ENCODE measurements around the gene TRIM8.

DNA sequence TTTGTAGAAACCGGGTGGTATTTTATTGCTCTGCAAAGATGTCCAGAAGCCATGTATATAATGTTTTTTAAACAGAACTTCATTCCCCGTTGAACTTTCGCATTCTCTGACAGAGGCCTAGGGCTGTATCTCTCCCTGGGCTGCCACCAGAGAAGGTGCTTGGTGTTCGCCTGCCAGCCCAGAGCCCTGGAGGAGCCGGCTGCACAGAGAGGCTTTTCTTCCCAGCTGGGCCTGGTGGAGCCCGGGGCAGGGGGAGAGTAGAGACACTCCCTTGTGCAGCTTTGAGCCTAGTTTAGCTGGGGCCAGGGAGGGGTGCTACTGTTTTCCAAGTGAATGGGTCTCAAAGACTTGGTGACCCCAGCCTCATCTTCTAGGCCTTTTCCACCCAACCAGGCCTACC is 13.6 kb upstream of the TRIM8 start:
- TF ChIP-seq, protein P1, sequence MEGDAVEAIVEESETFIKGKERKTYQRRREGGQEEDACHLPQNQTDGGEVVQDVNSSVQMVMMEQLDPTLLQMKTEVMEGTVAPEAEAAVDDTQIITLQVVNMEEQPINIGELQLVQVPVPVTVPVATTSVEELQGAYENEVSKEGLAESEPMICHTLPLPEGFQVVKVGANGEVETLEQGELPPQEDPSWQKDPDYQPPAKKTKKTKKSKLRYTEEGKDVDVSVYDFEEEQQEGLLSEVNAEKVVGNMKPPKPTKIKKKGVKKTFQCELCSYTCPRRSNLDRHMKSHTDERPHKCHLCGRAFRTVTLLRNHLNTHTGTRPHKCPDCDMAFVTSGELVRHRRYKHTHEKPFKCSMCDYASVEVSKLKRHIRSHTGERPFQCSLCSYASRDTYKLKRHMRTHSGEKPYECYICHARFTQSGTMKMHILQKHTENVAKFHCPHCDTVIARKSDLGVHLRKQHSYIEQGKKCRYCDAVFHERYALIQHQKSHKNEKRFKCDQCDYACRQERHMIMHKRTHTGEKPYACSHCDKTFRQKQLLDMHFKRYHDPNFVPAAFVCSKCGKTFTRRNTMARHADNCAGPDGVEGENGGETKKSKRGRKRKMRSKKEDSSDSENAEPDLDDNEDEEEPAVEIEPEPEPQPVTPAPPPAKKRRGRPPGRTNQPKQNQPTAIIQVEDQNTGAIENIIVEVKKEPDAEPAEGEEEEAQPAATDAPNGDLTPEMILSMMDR (IDR thresholded peaks at IDR 0.05), result no peak
- TF ChIP-seq POLR2A (IDR thresholded peaks at IDR 0.05), result no peak
